NCI-H2196 treated with DMSO at 0.1 percent for 48 hours (cell line): ENCODE data around the gene VDAC1.
"Not testable (repeated sequence)": the region's sequence is repeated elsewhere in the genome, so short reads cannot be mapped to it uniquely, and the experiment has no call there.

Experiments
- DNase-seq: peaks from one replicate; lab custom pipeline; 2025; ENCODE audit not compliant: unreplicated experiment; lab: John Stamatoyannopoulos, UW

The VDAC1 gene

DNA sequence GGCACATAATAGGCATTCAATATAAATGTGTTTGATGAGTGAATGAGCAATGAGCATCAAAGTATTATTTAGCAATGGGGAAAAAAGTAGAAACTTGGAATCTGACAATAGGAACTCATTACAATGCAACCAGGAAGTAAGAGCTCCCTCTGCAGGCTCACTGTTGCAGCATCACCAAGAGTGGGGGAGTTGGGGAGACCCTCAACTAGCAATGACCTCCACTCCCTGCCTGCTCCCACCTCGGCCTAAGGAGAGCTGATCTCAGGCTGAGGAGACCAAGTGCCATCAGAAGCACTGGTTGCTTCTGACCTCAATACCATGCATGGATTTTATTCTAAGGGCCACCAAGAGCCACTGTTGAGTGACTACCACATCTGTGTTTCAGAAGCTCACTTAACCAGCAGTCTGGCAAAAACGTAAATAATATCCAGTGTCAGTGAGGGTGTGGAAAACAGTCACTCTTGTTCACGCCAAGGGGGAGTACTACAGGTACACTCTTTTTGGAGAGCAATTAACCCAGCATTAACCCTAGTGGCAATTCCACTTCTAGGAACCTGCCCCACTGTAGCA, 8.0 kb downstream of the VDAC1 start:
- DNase-seq = no peak

DNA sequence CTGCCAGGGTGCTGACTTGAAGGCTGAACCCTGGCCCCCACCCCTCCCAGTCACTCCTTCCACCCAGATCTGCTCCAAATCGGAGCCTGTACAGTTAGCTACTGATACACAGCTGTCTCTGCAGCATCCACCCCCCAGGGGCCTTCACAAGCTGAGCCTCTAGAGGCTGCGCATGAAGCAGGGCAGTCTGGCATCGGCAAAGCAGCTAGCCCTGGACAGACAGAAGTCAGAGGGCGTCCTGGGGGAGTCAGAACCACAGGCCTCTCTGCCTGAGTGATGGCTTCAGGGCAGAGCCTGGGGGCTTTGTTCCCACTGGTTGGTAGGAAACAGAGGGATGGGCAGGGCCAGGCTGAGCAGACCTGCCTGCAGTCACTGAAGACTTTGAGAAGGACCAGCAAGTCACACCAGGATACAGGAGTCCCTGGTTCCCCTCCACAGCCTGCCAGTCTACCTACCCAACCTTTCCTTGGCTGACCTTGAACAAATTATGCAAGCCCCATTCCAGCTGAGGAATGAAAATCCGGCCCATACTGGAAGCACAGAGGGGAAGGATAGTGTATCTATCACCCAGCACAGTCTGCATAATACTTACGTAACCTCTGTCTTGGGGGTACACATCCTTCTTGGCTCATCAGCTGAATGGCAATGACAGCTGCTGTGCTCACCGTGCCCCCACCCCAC, 8.8 kb downstream of the VDAC1 start:
- DNase-seq = no peak

DNA sequence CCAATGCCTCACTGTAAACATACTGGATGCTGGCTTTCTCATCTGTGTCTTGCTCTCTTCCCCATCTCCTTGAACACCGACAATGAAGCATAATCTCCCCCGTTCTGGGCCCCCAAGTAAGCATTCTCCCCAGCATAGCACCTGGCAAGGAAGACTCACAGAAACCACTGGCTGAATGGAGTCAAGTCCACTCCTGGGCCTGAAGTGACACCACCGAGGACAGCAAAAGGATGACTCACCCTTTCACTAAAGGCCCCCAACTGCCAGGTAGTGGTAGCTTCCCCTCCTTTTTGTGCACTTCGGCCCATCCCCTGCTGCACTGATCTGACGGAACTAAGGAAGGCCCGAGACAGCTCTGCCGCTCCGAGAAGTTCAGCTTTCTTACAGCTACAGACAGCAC, 9.4 kb downstream of the VDAC1 start:
- DNase-seq = no peak

DNA sequence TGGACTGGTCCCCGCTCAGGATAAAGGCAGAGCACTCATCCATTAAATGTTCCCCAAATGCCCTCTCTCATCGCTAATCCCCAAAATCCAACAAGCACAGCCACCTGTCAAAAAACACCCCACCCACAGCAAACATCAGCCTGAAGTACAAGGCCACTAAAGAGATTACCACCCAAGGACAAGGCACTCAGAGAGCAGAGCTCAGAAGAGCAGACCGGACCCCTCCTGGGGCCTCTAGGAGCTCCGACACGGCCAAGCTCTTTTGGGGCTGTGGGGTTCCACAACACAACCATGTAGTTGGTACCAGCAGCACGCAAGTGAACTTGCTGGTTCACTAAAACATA, 9.8 kb downstream of the VDAC1 start:
- no peak for DNase-seq

DNA sequence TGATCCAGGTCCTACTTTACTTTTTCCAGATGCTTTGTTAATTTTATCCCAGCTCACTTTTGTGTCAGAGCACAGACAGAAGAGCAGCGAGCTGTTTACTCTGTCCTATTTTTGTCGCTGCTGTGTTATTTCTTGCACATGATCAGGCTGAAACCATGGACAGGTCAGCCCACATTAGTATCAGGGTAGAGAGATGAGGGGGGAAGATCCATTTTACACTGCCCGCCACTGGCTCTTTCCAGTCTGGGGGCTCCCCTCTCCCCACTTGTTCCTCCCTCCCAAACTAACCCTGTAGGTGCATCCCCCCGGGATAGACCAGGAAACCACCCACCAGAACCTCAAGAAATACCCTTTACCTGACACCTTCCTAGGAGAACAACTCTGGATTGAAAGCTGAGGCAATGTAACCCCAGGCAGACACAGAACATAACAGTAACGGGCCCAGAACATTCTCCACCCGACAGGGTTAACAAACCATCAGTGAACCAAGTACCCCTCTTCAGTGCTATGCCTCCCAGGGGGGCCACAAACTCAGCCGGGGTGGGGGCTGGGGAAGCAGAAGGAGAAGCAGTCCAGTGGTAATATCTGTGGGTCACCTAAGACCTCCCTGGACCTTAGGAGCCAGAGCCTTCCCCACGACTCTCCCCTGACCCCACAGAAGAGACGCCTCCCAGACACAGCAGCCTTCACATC, 10.3 kb downstream of the VDAC1 start:
- DNase-seq = no peak

DNA sequence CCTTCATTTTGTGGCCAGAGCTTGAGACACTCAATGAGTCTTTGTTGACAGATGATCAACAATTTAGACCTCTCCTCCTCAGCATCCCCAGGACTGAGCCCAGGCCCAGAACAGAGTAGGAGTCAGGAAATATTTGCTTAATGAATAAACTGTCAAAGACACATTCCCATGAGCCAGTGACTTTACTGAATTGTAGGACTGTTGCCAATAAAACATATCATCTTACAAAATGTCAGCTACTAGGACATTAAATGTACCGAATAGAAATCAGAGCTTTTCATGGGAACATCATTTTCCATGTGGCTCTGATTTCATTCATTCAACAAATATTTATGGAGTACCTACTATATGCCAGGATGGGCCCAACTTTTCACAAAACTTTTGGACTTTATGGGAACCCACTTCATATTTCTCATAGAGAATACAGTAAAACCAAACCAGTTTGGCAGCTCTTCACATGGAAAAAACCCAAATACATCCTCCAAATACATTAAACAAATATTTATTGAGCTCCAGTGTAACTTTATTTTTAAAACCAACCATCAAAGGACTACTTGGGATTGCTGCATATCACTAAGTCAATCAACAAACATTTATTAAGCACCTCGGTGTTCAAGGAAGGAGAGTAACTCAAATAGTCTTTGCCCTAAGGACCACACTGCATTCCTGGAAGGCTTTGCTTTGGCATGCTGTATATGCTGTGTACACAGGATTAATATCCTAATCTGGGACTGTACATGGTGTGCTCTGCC, 11.4 kb downstream of the VDAC1 start:
- no peak for DNase-seq

DNA sequence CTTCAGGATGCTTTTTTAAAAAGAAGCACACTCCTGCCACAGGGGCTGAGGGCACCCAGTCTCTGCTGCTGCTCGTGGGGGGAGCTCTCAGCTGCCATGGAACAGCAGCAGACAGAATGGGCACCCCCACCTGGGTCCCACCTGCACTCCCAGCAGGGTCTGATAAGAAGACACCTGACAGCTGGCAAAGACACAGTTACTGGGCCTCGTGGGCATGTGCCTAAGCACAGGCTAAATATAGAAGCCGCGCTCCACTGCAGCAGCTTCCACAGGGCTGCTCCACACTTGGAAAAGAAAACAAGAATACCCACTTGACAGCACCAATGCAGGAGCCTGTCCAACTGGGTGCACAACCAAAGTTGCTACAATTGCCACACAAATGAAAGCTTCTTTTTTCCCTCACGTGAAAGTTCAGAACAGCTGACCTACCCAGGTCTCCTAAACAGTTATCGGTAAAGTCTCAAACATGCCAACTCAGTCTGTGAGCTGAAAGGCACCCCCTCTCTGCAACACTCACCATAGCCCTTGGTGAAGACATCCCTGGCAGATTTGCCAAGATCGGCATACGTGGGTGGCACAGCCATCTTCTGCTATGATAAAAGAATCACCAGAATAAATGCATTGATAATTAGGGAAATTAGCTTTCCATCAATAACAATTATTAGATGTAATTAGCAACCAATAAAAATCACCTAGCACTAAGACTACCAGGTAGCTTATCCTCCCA, 12.2 kb downstream of the VDAC1 start:
- no peak for DNase-seq

DNA sequence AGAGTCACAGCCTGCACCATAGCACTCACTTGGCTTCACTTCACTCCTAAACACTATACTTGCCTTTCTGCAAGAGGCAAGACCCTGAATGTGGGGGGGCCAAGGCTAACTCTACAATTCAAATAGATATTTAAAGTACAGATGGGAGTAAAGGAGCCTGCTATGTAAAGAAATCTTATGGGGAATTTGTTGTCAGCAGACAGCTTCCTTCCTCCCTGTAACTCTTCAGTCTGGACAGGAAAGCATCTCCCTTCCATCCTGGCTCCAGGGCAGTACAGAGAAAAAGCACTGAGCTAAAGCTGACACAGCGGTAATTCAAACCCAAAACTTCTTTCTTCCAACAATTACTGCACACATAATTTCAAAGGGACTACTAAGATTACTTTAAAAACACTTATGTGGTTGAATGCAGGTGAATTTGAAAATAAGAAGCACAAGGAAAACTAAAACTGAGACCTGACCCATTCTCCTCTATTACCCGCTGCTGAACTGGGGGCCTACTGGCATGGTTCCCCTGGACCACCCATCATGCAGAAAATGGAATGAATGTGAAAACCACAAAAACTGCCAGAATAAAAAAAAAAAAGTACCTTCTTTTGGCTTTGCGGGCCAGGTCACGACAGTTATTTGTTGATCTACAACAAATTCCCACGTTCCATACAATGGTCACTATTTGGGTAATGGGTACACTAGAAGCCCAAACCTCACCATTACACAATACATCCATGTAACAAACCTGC, 13.4 kb downstream of the VDAC1 start:
- DNase-seq = no peak

DNA sequence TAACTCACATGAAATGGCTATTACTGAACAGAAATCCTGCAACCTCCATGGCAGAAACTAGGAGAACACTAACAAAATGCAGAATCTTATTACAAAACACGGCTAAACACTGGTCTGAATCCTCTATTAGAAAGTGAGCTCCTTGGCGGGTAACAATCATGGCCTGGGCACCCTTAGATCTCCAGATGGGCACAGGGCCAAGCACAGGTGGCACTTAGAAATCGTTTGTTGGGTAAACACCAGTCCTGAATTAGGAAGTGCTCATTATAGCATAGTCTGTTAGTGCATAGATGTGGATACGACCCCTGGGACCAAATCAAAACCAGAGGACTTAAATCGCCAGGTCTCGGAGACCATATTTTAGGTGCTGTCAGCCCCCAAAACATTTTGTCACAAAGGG, 14.4 kb downstream of the VDAC1 start:
- DNase-seq = no peak

DNA sequence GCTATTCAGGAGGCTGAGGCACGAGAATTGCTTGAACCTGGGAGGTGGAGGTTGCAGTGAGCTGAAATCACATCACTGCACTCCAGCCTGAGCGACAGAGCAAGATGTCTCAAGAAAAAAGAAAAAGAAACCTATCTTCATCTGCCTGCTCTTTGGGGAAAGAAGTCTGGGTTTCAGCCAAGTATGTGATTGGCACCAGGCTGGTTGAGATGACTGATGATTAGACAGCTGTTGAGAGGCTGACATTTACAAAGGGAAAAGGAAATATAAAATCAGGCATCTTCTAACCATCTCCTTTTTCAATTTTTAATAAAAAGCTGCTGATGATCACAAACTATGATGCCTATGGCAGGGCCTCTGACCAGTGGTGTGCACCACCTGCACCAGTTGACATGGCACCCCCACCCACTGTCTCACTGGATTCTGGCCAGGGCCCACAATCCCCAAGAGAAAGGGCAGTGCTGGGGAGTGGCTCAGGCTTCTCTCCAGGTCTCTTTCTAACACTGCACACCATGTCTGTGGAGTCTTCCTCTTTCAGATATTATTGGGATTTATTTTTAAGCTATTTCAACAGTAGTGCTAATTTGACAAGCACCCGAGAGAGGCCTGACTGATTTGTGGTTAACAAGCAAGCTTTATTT, 19.1 kb downstream of the VDAC1 start:
- DNase-seq = no peak

DNA sequence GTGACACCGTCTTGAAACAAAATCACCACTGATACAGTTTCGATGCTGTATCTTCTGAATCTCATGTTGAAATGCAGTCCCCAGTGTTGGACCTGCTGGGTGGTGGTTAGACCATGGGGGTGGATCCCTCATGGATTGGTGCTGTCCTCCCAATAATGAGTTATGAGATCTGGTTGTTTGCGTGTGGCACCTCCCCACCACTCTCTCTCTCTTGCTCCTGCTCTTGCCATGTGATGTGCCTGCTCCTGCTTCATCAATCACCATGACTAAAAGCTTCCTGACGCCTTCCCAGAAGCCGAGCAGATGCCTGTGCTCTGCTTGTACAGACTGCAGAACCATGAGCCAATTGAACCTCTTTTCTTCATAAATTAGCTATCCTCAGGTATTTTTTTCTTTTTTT, 21.1 kb downstream of the VDAC1 start:
- no peak for DNase-seq

DNA sequence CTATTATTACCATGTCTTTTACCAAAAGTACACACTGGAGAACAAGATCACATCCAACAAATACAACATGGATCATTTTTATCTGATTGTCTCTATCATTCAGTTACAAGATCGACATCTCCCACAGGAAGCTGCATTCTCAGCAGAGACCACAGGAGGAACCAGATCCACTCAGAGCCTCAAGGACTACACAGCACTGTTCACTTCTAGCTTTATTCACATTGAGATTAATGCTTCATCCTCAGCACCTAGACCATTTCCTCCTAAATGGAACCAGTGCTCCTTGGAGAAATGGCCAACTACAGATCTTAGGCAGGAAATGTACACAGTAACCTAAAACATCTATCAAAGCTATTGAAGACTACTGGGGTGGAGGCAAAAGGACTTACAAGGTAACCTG, 23.1 kb downstream of the VDAC1 start:
- no peak for DNase-seq

DNA sequence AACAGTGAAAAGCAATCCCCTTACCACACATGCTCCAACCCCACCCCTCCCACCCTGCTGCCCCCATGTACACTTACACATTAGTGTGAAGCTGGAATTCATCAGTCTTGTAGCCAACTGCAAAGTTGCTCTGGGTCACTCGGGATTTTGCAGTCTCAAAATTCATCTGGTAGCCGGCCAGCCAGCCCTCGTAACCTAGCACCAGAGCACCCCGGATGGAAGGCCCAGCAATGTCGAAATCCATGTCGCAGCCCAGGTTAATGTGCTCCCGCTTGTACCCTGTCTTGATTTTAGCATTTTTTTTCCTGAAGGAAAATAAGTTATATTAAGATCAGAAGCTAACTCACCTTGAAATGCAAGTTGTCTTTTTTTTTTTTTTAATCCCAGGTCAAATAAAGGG, 24.1 kb downstream of the VDAC1 start:
- no peak for DNase-seq

DNA sequence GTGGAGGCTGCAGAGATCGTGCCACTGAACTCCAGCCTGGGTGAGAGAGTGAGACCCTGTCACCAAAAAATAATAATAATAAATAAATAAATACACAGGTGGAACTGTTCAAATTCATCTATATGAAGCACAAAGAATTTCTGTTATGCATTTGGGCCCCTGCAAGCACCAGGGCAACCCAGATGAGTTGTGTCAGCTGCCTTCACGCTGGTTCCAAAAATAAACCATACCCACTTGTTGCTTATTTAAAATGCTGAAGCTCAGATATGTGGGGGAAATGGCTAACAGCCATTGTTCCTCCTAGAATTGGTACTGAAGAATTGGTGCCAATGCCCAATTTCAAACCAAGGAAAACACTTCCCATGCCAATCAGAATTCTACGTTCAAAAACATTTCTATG, 25.8 kb downstream of the VDAC1 start:
- DNase-seq = no peak

DNA sequence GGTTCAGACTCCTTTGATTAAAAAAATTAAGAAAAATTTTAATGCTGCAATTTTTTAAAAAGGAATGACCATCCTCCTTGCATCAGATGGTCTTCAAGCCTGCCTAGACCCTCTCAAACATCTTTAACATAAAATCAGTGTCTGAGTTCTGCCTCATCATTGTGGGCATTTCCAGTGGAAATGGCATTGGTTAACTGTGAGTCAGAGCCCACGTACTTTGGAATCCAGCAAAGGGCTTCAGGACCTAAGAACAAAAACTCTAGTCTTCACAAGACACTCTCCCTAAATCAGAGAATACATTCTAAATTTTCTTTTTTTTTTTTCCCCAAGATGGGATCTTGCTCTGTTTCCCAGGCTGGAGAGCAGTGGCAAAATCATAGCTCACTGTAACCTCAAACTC, 26.9 kb downstream of the VDAC1 start:
- no peak for DNase-seq

DNA sequence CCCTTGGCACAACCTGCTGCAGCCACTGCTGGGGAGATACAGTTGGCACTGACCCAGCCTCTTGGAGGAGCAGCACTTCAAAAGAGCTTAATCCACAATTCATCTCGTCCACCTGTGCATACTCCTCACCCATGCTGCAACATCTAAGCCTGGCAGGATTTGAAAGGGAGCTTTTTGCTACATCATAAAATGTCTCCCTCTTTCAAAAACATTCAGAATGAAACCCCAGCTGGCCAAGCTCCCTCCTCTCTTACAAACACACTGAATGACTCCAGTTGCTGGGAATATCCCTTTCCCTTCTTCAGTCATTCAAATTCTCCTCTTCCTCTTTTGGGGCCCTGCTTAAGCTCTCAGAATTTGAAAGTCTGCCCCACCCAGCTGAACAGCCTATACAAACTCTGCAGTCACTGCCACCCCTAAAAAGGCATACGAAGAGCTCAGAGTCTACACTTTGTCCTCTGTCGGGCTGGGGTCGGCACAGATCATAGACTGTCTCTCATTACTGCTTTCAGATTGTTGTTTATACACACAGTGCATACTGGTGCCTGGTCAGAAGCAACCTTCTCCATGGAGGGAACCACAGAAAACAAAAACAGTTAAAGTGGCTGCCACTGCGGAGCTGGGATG, 27.5 kb downstream of the VDAC1 start:
- peak; percentile 14 for DNase-seq

DNA sequence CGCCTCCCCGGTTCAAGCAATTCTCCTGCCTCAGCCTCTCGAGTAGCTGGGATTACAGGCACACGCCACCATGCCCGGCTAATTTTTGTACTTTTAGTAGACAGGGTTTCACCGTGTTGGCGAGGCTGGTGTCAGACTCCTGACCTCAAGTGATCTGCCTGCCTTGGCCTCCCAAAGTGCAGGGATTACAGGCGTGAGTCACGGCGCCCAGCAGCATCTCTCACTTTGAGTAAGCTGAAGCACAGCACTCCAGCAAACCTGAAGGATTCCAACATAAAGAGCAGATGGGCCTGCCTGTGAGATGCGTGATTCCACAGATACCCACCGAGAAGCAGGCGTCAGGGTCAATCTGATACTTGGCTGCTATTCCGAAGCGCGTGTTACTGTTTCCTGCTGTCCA, 29.2 kb downstream of the VDAC1 start:
- DNase-seq = not testable (repeated sequence)

DNA sequence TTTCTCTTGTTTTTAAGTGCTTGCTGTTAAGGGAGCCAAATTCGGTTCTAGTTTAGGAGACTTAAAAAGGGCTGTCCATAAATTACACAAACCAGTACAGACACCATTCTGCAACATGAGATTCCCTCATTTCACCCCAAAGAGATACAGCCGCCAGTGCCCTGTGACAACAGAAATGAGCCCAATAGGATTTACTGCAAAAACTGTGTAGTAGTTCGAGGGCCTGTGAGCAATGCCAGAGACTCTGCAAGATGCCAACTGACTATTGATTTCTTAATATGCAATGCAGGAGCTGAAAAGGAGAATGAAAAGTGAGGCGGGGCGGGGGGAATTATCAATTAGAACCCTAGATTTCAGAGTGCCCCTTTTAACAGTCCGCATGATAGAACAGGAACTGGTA, 30.6 kb downstream of the VDAC1 start:
- no peak for DNase-seq

DNA sequence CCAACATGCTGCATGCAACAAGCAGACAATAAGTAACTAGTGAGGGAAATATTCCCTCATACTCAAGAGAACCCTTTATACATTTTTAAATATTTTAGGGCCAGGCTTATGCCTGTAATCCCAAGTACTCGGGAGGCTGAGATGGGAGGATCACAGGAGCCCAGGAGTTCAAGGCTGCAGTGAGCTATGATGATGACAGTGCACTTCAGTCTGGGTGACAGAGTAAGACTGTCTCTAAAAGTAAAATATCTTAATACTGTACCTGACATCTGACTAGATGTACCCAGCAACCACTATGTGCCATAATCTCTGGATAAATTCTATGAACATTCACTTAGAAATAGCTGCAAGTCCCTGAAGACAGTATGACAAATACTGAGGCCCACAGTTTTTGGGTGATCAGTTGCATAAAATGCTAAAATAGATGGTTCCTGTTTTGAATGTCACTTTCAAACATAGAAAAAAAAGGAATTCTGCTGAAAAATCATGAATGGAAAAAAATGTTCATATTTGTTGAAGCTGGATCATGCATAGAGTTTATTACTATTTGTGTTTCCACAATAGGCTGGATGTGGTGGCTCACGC, 34.4 kb downstream of the VDAC1 start:
- no peak for DNase-seq
